A549 treated with dexamethasone at 1 μM for 4 hours (cell line): ENCODE results near the gene BLOC1S6. TPM values are rescaled to one million over a fixed set of nuclear protein-coding genes. Genes with fewer than 3 reads are reported as not detected.

Experiments used
- total RNA-seq: library from RNA; stranded (reverse); fragments of 200-300 nt; extraction: Qiagen RNA extraction; gene quantifications from 5 replicates; pipeline ENCODE4 v1.2.3, GENCODE V29; 2022

BLOC1S6 gene
- total RNA-seq, result 15.8 to 20.4 TPM (median 19.9 TPM) in 5 replicates

DNA sequence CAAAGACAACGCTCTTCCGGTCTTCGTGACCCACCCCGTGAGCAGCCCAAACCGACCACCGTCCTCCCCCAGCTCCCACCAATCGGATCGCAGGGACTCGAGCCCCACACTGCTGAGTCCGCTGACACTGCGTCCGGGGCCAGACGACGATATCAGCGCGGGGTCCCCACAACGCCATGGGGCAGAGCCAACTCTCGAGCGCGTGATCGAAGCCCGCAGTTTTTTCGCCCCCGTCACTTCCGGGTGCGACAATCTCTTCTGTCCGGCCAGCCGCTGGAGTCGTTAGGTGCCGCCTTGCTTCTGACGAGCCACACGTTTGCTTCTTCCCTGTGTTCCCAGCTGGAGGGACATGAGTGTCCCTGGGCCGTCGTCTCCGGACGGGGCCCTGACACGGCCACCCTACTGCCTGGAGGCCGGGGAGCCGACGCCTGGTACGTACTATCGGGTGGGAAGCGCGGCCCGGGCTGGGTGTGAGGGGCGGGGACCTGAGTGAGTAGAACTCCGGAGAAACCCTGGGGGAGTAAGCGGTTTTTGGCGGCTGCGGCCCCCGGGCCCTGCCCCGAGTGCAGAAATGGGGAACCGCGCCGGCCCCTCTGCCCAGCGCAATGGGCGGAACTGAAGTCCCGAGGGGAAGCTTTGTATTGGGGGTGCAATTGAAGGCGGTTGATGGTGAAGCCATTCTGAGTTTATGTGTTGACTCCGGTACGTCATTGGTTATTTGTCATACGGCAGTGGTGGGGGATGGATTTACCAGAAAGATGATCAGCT lies at the start of gene BLOC1S6:
BLOC1S6 (plus strand) TSS at position 285 of the 768 bp plus-strand sequence; CDS start at position 350, 65 bp downstream.

DNA sequence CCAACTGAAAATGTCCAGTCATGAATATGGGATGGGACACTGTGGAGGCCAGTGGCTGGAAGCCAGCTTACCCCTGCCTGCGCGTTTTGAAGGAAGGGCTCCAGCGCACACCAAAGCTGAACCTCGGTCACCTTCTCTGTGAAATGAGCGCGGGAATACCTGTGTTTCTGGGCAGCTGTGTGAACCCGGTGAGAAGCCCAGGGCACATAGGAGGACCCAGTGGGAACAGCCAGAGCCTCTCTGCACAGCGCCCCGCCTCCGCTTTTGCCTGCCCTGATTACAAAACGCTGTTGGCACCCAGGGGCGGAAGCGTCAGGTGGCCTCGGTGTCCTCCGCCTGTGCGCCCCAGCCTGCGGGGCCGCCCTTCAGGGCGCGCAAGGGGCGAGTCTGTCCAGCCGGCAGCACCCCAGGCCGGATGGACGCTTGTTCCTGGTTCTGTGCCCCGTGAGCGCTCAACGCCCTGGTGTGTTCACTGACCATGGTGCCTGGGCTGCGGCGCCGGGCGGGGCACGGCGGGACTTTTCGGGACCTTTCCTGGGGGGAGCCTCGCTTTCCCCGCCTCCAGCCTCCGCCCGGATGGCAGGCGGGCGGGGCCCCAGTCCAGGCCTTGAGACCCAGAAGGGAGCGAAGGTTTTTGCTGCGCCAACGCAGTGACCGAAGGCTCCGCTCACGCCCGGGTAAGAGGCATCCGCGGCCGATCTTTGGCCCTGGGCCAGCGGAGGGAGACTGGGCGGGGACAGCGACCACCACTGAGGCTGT lies 47.4 kb downstream of the BLOC1S6 start, which contains the start of gene SQOR:
SQOR (plus strand) TSS at position 598 of the 759 bp plus-strand sequence. CDS start 23,895 bp downstream, outside the sequence.

Other genes starting within 250 kb of the BLOC1S6 start
- gene GATM, start 208.8 kb upstream of the BLOC1S6 start, total RNA-seq, result 2.0 to 2.8 TPM (median 2.3 TPM) in 5 replicates
- gene SLC30A4, start 64.6 kb upstream of the BLOC1S6 start, total RNA-seq, result 1.6 to 2.4 TPM (median 1.9 TPM) in 5 replicates
- 69.7 to 78.6 TPM (median 74.4 TPM) in 5 replicates for gene SQOR, start 47.6 kb downstream of the BLOC1S6 start, total RNA-seq